Uterus (tissue), 2 donors: ENCODE data around the gene FOXO1.

ENCODE experiments used
- CTCF ChIP-seq, 4 experiments: fragments of 200-600 bp in 2 of 4; fragments of 450-650 bp in 2 of 4; sonication (generic) in 2 of 4; IDR thresholded peaks; one replicate each; pipeline ENCODE4 v1.5.1; 2016 to 2019; ENCODE audit warnings: antibody characterized with exemption in 4 of 4, mild to moderate bottlenecking in 2 of 4, moderate library complexity in 1 of 4
- POLR2A ChIP-seq, 2 donors: fragments of 450-650 bp; IDR thresholded peaks; one replicate each; pipeline ENCODE4 v1.6.1; 2016; ENCODE audit warnings: antibody characterized with exemption in 2 of 2, mild to moderate bottlenecking in 1 of 2, moderate library complexity in 1 of 2

- TF ChIP-seq CTCF (IDR thresholded peaks at IDR 0.05) (no peak), POLR2A (IDR thresholded peaks at IDR 0.05) (no peak)
Observed at GRCh38 chr13:40618581-40619478, 47.6 kb downstream of the FOXO1 start.
